ENCODE data around the gene C5orf63. TPM values are rescaled to one million over a fixed set of nuclear protein-coding genes. Genes with fewer than 3 reads are reported as not detected.
A peak's percentile ranks its signal among the peaks of the same experiment; 100 is the strongest.

Gene C5orf63
- total and polyA plus RNA-seq, 9 of the 15 experiments (the other 6 are each of a cell fraction or from before 2014, with no cell fraction given), result 1.8 to 24.6 (median 6.2) TPM

DNA sequence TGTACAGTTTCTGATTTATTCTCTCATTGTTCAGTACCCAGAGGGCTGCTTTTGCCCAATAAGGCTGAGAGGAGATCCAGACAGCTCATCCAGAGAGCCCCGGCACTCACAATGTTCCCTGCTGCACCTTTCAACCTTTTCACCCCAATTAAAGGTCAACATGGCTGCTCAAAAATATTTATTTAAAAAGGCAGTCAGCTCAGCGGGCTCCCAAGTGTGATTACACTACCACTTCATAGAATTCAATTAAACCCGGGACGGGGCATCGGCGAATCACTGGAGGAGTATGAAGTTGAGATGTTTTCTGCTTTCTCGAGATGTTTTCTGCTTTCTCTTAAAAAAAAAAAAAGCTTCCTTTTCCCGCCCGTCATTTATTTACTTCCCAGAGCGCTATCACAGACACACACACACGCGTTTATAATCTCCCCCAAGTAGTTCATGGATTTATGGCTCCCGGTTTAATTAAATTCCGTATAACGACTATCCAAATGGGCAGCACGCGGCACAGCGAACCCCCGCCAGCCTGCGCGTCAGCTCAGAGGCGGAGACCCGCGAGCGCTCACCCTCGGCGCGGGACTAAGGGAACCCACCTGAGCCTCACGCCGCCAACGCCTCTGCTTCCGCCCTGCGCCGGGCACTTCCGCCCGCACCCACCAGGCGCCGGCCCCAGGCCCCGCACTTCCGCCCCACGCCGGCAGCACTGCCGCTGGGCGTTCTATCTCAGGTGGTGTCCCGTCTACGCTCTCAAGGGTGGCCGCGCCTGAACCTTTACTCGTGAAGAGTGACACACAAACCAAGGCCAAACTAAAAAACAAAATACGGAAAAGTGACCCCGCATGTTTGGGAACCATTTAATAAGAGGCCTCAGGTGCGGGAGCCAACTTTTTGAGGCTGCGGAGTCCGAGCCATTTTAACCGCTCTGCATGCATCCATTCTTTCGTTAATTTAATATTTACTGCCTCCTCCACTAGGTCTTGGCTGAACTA, at the start of gene C5orf63 (continued):
- no peak for TF ChIP-seq ZNF512 (tag; IDR thresholded peaks at IDR 0.05)
- TF ChIP-seq SETDB1 (IDR thresholded peaks at IDR 0.05; ENCODE audit: low read length), result no peak
- no peak for TF ChIP-seq DACH1 (IDR thresholded peaks at IDR 0.05; ENCODE audit: partially characterized antibody)
- no peak for TF ChIP-seq BCL6 (CRISPR knock-in tag; IDR thresholded peaks at IDR 0.05)
- no peak for TF ChIP-seq TRIM28 (IDR thresholded peaks at IDR 0.05)
- TF ChIP-seq CREBBP (IDR thresholded peaks at IDR 0.05; ENCODE audit: low read depth, low read length), result no peak
- TF ChIP-seq, protein P1, sequence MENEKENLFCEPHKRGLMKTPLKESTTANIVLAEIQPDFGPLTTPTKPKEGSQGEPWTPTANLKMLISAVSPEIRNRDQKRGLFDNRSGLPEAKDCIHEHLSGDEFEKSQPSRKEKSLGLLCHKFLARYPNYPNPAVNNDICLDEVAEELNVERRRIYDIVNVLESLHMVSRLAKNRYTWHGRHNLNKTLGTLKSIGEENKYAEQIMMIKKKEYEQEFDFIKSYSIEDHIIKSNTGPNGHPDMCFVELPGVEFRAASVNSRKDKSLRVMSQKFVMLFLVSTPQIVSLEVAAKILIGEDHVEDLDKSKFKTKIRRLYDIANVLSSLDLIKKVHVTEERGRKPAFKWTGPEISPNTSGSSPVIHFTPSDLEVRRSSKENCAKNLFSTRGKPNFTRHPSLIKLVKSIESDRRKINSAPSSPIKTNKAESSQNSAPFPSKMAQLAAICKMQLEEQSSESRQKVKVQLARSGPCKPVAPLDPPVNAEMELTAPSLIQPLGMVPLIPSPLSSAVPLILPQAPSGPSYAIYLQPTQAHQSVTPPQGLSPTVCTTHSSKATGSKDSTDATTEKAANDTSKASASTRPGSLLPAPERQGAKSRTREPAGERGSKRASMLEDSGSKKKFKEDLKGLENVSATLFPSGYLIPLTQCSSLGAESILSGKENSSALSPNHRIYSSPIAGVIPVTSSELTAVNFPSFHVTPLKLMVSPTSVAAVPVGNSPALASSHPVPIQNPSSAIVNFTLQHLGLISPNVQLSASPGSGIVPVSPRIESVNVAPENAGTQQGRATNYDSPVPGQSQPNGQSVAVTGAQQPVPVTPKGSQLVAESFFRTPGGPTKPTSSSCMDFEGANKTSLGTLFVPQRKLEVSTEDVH (IDR thresholded peaks at IDR 0.05; ENCODE audit: low read depth, partially characterized antibody), result peak; percentile 67
- no peak for TF ChIP-seq CCAR2 (IDR thresholded peaks at IDR 0.05; ENCODE audit: low read depth, low read length)
- TF ChIP-seq PTRF (tag; IDR thresholded peaks at IDR 0.05), result no peak
- no peak for TF ChIP-seq ZNF41 (CRISPR knock-in tag; conservative IDR thresholded peaks at IDR 0.05)
- no peak for TF ChIP-seq COPS2 (conservative IDR thresholded peaks at IDR 0.05)
- no peak for TF ChIP-seq KLF10 (CRISPR knock-in tag; IDR thresholded peaks at IDR 0.05)
- TF ChIP-seq ETS2 (tag; IDR thresholded peaks at IDR 0.05; ENCODE audit: borderline replicate concordance, poor library complexity, severe bottlenecking), result no peak
- TF ChIP-seq LEF1 (IDR thresholded peaks at IDR 0.05), result no peak
- no peak for TF ChIP-seq BRCA1 (IDR thresholded peaks at IDR 0.05)
- no peak for TF ChIP-seq BRCA1 (CRISPR knock-in tag; IDR thresholded peaks at IDR 0.05)
- TF ChIP-seq ZNF589 (CRISPR knock-in tag; IDR thresholded peaks at IDR 0.05; ENCODE audit: low read depth), result no peak
- peak; percentile 81 for TF ChIP-seq ETV5 (CRISPR knock-in tag; IDR thresholded peaks at IDR 0.05; ENCODE audit: low read depth)
- TF ChIP-seq GABPA (tag; conservative IDR thresholded peaks at IDR 0.05; ENCODE audit: low read depth), result peak; percentile 90
- no peak for TF ChIP-seq SMAD2 (IDR thresholded peaks at IDR 0.05; ENCODE audit: low read depth, low read length)
- no peak for TF ChIP-seq ZNF212 (CRISPR knock-in tag; IDR thresholded peaks at IDR 0.05)
- no peak for TF ChIP-seq HNRNPUL1 (IDR thresholded peaks at IDR 0.05; ENCODE audit: low read length)
- TF ChIP-seq CSDE1 (IDR thresholded peaks at IDR 0.05), result no peak
- no peak for TF ChIP-seq ZNF551 (CRISPR knock-in tag; IDR thresholded peaks at IDR 0.05)
- TF ChIP-seq RBBP5 (IDR thresholded peaks at IDR 0.05; ENCODE audit: borderline replicate concordance, insufficient read depth, low read length, poor library complexity, severe bottlenecking), result no peak
- TF ChIP-seq HDAC6 (IDR thresholded peaks at IDR 0.05; ENCODE audit: low read depth, low read length), result no peak
- no peak for TF ChIP-seq RAD21 (CRISPR knock-in tag; conservative IDR thresholded peaks at IDR 0.05 in 1 of 2, IDR thresholded peaks at IDR 0.05 in 1 of 2)
